ENCODE measurements around the gene RNFT2. TPM values are rescaled to one million over a fixed set of nuclear protein-coding genes. Genes with fewer than 3 reads are reported as not detected.

RNFT2 gene
- total RNA-seq, 4 donors from 2014 or later = 0.31 to 0.54 TPM; not detected in 2

DNA sequence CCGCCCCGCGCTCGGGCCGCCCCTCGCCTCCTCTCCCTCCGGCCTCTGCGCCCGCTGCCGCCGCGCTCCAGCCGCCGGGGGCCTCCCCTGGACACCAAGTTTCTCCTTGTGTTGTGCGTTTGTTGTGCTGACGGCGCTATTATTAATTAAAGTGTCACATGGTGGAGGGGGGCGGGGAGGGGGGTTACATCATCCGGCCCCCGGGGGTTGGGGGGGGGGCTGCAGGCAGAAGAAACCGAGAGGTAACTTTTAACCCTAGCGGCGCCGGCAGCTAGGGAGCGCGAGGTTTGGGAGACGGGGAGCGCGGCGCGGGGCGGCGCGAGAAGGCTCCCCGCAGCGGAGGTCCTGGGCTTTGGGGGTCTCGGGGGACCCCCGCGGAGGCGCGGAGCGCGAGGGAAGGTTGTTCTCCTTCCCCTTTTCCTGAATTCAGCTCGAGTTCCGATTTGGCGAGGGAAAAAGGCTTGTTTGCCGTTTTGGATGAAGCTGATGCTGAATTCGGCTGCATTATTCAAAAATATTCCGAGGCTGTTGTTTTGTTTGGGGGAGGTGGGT, 143.3 kb downstream of the RNFT2 start, which contains the start of gene HRK:
HRK (minus strand) TSS at position 117 of the 552 bp plus-strand sequence. CDS start 134 bp downstream, outside the sequence.
- peak within 1 kb of the TSS in 1 of 2 donors; percentile 49 for H3K4me3 ChIP-seq
- H3K27ac ChIP-seq = no peak within 1 kb of the TSS
- peaks cover 0 to 45% (median 23%) of the 10 kb centered on the region in 3 donors for H3K4me1 ChIP-seq
- TF ChIP-seq POLR2A (IDR thresholded peaks at IDR 0.05) (no peak), POLR2AphosphoS5 (IDR thresholded peaks at IDR 0.05) (no peak), EP300 (IDR thresholded peaks at IDR 0.05) (no peak)
- TF ChIP-seq, protein P1, sequence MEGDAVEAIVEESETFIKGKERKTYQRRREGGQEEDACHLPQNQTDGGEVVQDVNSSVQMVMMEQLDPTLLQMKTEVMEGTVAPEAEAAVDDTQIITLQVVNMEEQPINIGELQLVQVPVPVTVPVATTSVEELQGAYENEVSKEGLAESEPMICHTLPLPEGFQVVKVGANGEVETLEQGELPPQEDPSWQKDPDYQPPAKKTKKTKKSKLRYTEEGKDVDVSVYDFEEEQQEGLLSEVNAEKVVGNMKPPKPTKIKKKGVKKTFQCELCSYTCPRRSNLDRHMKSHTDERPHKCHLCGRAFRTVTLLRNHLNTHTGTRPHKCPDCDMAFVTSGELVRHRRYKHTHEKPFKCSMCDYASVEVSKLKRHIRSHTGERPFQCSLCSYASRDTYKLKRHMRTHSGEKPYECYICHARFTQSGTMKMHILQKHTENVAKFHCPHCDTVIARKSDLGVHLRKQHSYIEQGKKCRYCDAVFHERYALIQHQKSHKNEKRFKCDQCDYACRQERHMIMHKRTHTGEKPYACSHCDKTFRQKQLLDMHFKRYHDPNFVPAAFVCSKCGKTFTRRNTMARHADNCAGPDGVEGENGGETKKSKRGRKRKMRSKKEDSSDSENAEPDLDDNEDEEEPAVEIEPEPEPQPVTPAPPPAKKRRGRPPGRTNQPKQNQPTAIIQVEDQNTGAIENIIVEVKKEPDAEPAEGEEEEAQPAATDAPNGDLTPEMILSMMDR (IDR thresholded peaks at IDR 0.05) = no peak
- WGBS, 2 donors (ENCODE audit: low coverage in 1 of 2) = 0% methylated on average over 11 of the region's 49 CpGs; no CpG with 5 or more reads in 1 of the 2 donors
- H3K27me3 ChIP-seq = peaks cover 95% of the 10 kb centered on the region
- no peaks in the 10 kb centered on the region for H3K9me3 ChIP-seq
- ATAC-seq = peak; percentile 22
- H3K36me3 ChIP-seq = no peaks in the 10 kb centered on the region

DNA sequence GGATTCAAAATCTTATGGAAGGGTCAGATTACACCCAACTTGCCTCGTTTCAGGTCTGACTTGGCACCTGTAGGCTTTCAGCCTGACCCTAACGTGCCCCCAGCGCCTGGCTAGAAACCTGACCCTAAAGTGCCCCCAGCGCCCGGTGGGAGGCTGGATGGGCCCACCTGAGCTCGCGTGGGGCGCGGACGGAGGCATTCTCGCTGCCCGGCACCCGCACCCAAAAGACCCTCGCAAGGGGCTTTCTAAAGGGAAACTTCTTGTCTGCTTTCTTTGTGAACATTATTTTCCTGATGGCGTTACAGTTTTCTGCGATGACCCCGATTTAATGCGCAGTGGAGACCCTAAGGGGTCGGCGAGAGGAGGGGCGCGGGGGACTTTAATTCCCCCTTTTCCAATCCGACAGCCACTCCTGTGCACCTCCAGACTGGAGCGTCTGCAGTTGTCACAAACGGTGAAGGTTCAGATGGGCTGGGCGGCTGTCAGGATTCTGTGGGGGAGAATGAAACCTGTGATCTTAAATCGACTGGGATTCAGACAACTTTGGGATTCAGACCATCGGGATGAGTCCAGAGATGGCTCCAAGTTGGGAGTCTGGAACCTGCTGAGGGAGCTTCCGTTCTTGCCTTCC, 143.9 kb downstream of the RNFT2 start:
- TF ChIP-seq EP300 (IDR thresholded peaks at IDR 0.05) = no peak
- no peak for TF ChIP-seq POLR2AphosphoS5 (IDR thresholded peaks at IDR 0.05)
- no peak for TF ChIP-seq POLR2A (IDR thresholded peaks at IDR 0.05)
- TF ChIP-seq, protein P1 (IDR thresholded peaks at IDR 0.05) = no peak
- Histone ChIP-seq H3K36me3 (no peaks in the 10 kb centered on the region), H3K27me3 (peaks cover 90% of the 10 kb centered on the region), H3K4me3 (peak overlapping the region in 1 of 2 donors; percentile 49), H3K9me3 (no peaks in the 10 kb centered on the region), H3K4me1 (peaks cover 0 to 45% (median 23%) of the 10 kb centered on the region in 3 donors), H3K27ac (no peak overlapping the region)
- ATAC-seq = no peak
- WGBS, 2 donors (ENCODE audit: low coverage in 1 of 2) = 0 to 6% methylated on average over 1 to 3 of the region's 29 CpGs

DNA sequence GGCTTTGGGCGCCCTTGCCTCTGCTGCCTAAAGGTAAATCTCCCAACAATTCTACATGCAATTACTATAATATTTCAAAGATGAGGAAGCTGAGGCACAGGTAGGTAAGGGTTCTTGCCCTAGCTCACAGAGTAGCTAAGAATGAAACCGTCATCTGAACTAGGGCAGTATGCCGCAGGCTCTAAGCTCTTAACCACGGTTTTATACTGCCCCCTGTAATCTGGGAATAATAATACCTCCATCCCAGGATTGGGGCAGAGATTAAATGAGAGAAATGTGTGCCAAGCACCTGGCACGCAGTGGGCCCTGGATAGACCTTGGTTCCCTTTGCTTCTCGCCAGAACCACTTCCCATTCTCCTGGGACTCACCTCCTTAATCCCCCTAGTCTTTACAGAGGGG, 144.6 kb downstream of the RNFT2 start:
- Histone ChIP-seq H3K27ac (no peak overlapping the region), H3K4me1 (peaks cover 0 to 45% (median 23%) of the 10 kb centered on the region in 3 donors), H3K4me3 (no peak overlapping the region), H3K9me3 (no peaks in the 10 kb centered on the region), H3K27me3 (peaks cover 89% of the 10 kb centered on the region), H3K36me3 (no peaks in the 10 kb centered on the region)
- no peak for ATAC-seq
- 13 to 27% methylated on average over 6 of the region's 6 CpGs for WGBS, 2 donors (ENCODE audit: low coverage in 1 of 2)
- no peak for TF ChIP-seq EP300 (IDR thresholded peaks at IDR 0.05)
- TF ChIP-seq, protein P1 (IDR thresholded peaks at IDR 0.05) = peak in 1 of 4 experiments; percentile 47

DNA sequence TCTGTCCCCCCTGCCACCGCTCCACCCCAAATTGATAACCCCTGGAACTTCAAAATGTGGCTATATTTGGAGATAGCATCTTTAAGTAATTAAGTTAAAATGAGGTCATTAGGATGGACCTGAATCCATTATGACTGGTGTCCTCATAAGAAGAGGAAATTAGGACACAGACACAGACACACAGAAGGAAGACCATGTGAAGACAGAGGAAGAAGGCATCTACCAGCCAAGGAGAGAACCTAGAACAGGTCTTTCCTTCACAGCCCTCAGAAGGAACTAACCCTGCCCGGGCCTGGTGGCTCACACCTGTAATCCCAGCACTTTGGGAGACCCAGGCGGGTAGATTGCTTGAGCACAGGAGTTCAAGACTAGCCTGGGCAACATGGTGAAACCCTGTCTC, 146.8 kb downstream of the RNFT2 start:
- Histone ChIP-seq H3K4me3 (no peak overlapping the region), H3K4me1 (peaks cover 0 to 28% (median 12%) of the 10 kb centered on the region in 3 donors), H3K36me3 (no peaks in the 10 kb centered on the region), H3K27ac (no peak overlapping the region), H3K9me3 (no peaks in the 10 kb centered on the region), H3K27me3 (peaks cover 75% of the 10 kb centered on the region)
- 86 to 92% methylated on average over 1 to 2 of the region's 3 CpGs for WGBS, 2 donors (ENCODE audit: low coverage in 1 of 2)
- no peak for ATAC-seq
- TF ChIP-seq POLR2AphosphoS5 (IDR thresholded peaks at IDR 0.05) (no peak), EP300 (IDR thresholded peaks at IDR 0.05) (no peak), POLR2A (IDR thresholded peaks at IDR 0.05) (no peak)
- TF ChIP-seq, protein P1 (IDR thresholded peaks at IDR 0.05) = no peak

GRCh38 chr12:116885491-116885890, 147.4 kb downstream of the RNFT2 start:
- no peak for ATAC-seq
- 20% methylated on average over 1 of the region's 2 CpGs; no CpG with 5 or more reads in 1 of the 2 donors for WGBS, 2 donors (ENCODE audit: low coverage in 1 of 2)

More at GRCh38 chr12:116885491-116885890, 147.4 kb downstream of the RNFT2 start:
- Histone ChIP-seq H3K4me3 (no peak overlapping the region), H3K27me3 (peaks cover 68% of the 10 kb centered on the region), H3K9me3 (no peaks in the 10 kb centered on the region), H3K36me3 (no peaks in the 10 kb centered on the region), H3K4me1 (peaks cover 0 to 21% (median 12%) of the 10 kb centered on the region in 3 donors), H3K27ac (no peak overlapping the region)
- TF ChIP-seq POLR2AphosphoS5 (IDR thresholded peaks at IDR 0.05) = no peak
- no peak for TF ChIP-seq POLR2A (IDR thresholded peaks at IDR 0.05)
- TF ChIP-seq, protein P1 (IDR thresholded peaks at IDR 0.05) = no peak
- no peak for TF ChIP-seq EP300 (IDR thresholded peaks at IDR 0.05)

Data from gastroesophageal sphincter (tissue), 4 donors.